NCI-H345 treated with DMSO at 0.1 percent for 48 hours (cell line): ENCODE measurements around the gene DNAJB5.
"Not testable (repeated sequence)": the region's sequence is repeated elsewhere in the genome, so short reads cannot be mapped to it uniquely, and the experiment has no call there.

Source experiments
- DNase-seq: peaks from one replicate; lab custom pipeline; 2025; ENCODE audit not compliant: unreplicated experiment; lab: John Stamatoyannopoulos, UW

DNAJB5 gene

DNA sequence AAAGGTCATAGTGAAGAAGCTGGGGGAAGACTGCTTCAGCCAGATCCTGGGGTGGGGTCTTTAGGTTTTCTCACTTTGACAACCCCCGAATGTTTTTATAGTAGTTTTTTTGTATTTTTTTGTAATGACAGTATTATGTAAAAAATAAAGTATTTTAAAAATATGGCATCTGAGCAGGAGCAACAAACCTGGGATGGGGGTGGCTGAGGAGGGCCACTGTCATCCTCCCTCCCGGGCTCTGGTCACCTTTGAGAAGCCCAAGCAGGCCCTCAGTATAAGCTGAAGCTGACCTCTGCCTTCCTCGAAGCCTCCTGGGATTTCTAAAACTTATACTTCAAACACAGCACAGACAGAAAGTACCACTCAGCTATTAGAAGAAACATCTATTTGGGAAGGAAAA is 8.7 kb downstream of the DNAJB5 start:
- DNase-seq = no peak

DNA sequence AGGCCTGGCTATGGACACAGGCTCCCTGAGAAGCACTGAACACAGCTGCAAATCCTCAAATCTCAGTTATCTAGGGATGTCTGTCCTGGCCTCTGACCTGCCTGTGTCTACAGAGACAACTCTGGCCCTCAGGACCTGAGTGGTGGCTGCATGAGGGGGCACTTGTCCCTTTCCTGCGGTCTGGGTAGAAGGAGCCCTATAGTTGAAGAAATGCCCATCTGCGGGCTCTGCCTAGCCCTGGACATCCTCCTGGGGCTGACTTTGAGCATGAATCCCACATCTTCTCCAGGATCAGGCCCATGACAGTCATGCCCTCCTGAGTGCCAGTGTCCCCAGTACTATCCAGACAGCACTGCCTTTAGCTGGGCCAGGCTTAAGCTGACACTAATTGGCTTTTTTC is 10.0 kb downstream of the DNAJB5 start:
- DNase-seq = no peak

DNA sequence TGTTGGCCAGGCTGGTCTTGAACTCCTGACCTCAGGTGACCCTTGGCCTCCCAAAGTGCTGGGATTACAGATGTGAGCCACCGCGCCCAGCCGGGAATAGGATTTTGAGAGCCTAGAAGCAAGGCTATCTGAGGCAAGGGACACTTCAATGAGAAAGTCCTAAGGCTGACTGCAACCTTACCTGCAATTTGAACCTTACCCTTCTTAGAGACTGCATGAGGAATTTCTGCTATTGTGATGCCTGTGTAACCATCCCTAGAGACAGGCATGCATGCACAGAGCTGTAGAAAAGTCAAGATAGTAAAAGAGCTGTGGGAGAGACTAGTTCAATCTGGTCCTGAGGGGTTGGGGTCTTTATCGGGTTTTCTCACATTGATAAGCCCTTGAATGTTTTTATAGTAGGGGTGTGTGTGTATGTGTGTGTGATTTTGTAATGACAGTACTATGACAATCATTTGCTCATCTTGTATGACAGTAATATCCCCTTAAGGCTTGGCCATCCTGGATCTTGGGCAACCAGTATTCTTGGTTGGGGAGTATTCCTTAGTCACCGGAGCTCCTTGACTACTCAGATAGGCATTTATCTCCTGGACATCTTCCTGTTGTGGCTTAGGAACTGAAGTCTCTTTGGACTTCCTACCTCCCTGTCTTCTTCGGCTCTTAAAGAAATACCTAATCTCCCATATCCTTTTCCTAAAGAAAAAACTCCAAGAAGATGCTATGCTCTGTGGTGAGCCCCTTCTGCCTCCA is 11.2 kb downstream of the DNAJB5 start:
- no peak for DNase-seq

DNA sequence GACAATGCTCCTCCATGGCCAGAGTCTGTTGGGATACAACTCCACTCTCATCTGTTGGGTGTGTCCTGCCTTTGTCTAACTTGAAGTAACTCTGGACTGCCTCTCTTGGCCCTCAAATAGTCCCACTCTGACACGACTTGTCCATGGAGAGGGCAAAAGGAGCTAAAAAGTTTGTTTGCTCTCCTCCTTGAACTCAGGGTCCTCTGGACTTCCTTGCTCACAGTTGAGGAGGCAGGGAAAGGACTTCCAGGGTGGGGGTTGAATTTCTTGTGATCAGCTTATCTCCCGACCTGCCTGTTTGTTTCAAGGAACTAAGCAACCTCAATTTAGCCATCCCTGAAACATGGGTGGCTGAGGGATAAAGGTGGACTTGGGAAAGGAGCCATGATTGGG is 11.7 kb downstream of the DNAJB5 start:
- no peak for DNase-seq

DNA sequence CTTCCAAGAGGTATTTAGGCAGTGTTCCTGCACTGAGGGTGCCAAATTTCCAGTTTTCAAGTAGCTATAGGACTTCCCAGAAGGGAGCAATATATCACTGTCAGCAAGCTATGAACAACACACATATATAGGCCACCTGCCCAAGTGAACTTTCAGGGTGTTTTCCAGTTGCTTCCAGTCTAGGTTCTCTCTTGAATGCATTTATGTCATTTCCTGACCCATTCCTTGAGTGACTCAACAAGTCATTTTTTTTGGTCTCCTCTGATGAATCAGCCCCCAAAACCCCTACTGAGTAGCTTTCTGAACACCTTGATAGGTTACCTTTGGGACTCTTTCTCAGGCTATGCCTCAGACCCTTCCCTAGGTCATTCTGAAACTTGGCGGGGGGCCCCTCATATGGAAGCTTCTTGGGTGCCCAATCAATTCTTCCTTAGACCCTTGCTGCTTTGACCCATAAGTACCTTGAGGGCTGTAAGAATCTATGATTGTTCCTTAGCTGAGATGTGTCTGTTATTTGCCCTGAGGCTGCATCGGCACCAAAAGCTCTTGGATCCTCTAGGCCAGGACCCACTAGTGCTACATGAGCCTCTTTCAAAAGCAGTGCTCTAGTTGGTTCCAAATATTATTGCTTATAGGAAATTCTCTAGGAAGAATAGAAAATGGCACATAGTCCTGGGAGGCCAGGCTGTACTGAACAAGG is 12.4 kb downstream of the DNAJB5 start:
- no peak for DNase-seq

DNA sequence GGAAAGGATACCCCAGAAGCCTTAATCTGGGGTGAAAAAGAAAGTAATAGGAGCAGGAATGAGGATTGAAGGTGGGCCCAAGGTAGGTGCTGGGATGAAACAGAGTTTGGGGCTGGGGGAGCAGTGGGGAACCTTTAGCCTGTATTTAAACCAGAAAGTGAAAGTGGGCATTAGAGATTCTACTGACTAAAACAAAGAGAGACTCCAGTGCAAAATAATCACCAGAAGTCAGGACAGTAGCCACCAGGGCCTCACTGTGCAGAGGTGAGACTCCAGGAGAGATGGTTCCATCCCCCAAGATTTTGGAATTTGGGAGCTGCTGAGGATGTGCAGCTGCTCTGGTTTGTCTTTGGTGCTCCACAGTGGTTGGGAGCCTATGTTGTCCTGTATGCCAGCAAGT is 13.1 kb downstream of the DNAJB5 start:
- no peak for DNase-seq

DNA sequence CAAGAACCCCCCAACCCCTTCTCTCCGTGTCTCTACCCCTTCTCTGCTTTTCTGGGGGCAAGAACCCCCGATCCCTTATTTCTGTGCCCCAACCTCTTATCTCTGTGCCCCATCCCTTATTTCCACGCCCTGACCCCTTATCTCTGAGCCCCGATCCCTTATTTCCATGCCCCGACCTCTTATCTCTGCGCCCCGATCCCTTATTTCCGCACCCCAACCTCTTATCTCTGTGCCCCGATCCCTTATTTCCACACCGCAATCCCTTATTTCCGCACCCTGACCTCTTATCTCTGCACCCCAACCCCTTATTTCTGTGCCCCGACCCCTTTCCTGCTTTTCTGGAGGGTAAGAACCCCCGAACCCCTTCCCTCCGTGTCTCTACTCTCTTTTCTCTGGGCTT is 14.8 kb downstream of the DNAJB5 start:
- not testable (repeated sequence) for DNase-seq

DNA sequence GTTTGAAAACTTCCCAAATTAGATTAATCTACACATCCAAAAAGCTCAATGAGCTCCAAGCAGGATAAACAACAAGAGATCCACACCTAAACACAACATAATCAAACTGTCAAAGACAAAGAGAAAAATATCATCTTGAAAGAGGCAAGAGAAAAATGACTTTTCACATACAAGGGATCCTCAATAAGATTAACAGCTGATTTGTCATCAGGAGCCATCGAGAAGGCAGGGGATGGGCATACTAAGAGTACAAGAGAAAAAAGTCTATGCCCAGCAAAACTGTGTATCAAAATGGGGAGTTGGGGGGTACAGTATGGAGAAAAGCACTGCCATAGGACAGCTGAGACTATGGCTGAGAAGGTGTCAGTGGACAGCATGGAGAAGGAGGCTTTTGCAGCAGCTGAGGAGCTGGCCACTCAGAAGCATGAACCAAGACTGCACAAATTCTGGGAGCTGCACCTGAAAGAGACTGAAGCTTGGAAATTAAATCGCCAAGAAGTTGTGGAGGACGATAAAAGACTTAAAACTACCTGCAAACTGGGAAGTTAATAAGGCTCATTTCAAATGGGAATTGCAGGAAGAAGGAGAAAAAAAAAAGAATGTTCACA is 20.9 kb downstream of the DNAJB5 start:
- no peak for DNase-seq

DNA sequence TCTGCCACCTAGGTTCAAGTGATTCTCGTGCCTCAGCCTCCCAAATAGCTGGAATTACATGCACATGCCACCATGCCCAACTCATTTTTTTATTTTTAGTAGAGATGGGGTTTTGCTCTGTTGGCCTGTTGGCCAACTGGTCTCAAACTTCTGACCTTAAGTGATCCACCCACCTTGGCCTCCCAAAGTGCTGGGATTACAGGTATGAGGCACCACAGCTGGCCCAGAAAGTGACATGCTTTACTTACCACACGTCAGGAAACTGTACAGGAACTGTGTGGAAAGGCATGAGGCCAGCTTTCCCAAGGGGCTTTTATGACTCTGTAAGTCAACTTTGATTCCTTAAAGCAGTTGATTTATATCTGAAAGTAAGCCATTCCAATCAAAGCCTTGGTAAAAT is 25.0 kb downstream of the DNAJB5 start:
- DNase-seq = no peak

DNA sequence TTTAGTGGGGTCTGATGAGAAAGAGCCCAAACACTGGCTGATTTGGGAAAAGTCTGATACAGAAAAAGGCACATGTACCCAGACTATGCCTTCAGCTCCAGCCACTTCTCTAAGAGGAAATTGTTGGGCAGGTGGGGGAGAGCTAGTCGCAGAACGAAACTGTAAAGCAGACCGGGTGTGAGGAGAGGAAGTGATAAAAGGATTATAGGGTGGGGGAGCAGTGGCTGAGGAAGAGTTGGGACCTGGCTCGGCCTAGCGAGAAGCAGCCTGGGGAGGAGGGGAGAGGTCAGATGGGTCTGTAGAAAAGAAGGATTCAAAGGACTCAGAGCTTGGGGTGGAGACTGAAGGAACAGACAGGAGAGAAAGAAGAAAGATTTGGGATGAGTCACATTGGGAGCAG is 33.9 kb downstream of the DNAJB5 start:
- not testable (repeated sequence) for DNase-seq

DNA sequence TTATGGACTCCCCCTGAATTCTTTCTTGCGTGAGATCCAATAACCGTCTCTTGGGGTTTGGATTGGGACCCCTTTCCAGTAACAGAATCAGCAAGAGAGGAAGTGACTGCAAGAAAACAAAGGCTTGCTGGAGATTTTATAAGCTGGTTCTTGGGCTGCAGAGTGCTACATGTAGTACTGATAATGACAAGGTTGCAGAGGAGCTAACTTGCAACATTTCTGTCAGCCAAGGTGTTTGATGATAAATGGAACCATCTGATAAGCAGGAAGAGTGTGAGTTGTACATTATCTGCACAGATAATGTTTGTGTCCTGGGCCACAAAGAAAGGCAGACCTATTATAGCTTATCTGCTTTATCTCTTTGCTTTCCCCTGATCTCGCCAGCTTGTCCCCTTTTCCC is 37.1 kb downstream of the DNAJB5 start:
- no peak for DNase-seq

DNA sequence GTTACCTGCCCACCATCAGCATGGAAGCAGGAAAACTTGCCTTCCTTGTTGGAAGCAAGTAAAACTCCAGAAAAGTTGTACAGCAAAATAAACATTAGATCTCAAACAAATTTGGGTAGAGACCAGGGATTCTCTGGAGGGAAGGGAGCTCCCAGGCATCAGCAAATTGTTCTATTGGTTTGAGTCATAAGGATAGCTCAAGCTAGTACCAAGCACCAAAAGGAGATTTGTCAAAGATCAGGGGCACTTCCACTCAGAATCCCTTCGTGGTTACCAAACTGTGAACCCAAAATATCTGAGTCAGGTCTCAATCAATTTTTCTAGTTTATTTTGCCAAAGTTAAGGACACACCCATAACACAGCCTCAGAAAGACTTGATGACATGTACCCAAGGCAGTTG is 37.8 kb downstream of the DNAJB5 start:
- no peak for DNase-seq

DNA sequence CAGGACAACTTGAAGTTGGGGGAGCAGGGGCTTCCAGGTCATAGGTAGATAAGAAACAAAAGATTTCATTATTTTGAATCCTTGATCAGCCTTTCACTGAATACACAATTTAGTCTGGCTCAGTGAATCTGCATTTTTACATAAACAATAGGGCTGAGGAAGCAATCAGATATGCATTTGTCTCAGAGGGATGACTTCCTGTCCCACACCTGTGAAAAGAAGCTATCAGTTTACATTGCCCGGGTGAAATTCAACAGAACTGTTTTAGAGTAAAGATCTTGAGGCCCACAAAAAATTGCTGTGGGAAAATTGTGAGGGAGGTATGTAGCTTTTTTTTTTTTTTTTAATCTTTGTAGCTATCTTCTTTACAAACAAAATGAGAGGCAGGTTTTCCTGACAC is 38.3 kb downstream of the DNAJB5 start:
- no peak for DNase-seq

DNA sequence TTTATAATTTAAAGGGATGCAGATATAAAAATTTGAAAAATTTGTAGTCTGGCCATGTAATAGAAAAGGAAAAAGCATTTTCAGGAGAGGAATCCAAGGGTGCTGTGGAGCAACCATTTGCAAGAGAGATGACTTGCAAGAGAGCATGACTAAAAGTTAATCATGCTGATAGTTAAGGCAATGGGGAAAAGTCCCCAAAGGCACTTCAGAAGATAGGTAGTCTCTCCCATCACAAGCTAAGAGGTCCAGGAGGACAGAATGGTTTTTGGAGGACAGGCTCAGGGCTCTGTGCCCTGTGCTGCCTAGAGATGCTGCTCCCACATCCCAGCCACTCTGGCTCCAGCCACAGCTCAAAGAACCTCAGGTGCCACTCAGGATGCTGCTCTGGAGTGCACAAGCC is 38.8 kb downstream of the DNAJB5 start:
- no peak for DNase-seq

DNA sequence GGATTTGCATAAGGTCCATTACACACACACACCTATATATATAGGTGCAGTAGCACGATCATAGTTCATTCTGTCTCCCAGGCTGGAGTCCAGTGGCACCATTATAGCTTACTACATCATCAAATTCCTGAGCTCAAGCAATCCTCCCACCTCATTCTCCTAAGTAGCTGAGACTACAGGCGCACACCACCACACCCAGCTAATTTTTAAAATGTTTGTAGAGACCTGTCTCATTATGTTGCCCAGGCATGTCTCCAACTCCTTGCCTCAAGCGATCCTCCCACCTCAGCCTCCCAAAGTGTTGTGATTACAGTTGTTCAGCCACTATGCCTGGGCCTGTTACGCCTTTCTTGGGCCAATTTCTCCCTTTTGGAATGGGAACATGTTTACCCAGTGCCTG is 39.7 kb downstream of the DNAJB5 start:
- DNase-seq = no peak

DNA sequence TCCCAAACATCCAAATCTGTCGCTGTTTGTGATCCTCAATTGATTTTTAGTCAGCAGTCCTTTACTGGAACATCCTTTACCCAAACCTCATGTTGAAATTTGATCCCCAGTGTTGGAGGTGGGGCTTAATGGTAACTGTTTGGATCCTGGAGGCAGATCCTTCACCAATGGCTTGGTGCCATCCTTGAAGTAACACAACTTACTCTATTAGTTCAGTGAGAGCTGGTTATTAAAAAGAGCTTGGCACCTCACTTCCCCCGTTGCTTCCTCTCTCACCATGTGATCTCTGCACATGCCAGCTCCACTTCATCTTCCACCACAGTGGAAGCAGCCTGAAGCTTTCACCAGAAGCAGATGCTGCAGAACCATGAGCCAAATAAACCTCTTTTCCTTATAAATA is 40.3 kb downstream of the DNAJB5 start:
- no peak for DNase-seq

DNA sequence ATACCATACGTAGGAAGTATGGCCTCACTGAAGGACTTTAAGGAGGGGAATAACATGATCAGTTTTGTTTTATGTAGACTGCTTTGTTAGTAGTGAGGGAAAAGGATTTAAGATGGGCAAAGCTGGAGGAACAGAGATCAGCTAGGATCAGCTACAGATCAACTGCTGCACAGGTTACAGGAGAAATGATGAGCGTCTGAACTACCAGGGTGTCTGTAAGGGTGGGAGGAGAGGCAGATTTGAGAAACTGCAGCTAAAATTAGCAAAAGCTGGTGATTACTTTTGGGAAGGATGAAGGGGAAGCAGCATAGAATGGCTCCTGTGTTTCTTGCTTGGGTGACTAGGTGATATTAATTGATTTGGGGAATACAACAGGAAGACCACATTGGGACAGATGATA is 43.6 kb downstream of the DNAJB5 start:
- DNase-seq = no peak

DNA sequence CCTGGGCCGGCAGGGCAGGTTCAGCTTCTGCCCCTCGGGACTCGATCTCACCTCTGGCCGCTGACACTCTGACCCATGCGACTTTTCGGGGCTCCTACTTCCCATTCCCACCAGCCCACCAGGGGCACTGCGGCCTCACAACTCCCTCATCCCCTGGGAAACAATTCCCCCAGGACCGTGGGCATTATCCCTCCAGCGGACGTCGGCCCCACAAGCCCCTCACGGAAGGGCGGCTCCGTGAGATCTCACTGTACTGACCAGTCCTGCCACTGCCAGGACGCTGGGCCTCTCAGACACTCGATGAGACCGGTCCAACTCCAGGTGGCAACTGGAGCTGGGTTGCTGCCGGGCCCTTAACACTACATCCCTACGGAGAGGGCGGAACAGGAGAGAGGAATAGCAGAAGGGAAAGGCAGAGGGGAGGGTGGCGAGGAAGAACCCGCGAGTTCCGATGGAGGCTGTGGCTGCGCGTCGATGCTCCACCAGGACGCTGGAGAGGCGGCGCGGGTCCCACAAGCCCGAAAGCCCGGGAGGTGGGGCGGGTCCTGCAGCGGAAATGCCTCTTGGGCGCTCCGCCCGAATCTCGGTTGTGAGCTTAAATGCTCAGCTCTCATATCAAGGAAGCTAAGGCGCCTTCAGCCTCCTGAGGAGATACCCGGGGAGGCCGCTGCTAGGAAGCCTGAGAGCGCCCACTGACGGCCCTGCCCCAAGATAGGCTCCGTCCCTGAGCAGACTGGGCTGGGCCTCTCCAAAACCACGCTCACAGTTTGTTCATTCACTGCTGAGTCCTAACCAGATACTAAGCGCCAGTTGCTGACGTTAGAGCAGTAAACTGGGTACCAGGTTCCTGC is 46.5 kb downstream of the DNAJB5 start:
- DNase-seq = no peak

DNA sequence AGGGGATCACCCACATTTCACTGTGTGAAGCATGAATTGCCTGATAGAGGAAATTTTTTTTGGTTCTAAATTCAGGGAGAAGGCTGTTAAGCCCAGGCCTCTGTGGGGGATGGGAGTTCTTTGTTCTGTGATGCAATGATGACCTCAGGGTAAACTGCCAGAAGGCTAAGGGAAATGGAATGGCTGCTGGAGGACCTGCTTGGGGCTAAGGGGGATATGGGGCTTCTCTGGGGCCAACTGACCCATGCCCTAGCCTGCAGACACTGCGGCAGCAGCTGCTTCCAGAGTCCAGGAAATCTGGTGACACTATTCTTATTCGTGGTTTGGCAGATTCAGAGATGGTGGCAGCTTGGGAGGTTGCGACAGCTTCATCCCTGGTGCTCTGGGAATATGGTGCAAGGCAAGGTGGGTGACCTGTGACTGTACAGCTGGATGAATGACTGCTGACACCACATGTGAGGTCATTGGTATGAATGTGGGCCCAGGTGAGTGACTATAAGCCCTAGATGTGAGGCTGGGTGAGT is 52.6 kb downstream of the DNAJB5 start:
- no peak for DNase-seq

DNA sequence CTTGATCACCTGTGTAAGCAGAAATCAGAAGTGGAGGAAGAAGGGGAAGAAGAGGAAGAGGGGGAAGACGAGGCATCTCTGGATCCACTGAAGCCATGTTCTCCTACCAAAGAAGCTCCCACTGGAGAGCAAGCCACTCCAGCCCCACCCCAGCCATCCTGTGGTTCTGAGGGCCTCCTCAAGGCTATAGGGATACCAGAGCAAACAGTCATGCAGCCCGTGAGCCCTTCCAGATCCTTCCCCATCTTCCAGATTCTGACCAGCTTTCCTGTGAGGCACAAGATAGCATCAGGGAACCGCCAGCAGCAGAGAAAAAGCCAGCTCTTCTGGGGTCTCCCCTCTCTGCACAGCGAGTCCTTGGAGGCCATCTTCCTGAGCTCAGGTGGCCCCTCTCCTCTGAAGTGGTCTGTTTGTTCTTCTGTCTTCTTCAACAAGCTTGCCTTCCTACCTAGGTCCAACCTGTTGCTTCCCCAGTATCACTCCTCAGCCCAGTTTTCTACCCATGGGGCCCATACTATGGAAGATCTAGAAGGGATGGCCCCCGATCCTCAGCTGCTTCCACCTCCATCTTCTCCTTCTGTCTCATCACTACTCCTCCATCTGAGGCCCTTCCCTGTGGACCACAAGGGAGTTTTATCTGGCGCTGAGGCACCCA is 53.5 kb downstream of the DNAJB5 start:
- DNase-seq = no peak

DNA sequence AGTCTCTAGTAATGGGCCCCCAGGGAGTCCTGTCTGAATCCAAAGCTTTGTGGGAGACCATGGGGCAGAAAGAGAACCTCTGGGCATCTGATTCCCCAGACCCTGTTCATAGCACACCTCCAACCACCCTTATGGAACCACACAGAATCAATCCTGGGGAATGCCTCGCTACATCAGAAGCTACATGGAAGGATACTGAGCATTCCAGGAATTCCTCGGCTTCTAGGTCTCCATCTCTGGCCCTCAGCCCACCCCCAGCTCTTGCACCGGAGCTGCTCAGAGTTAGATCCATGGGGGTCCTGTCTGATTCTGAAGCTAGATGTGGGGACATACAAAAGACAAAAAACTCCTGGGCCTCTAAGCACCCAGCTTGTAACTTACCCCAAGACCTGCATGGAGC is 54.5 kb downstream of the DNAJB5 start:
- no peak for DNase-seq
